HepG2 (cell line): ENCODE results near the gene SH3YL1. TPM values are rescaled to one million over a fixed set of nuclear protein-coding genes. Genes with fewer than 3 reads are reported as not detected.
A peak's percentile ranks its signal among the peaks of the same experiment; 100 is the strongest.

Experiments
- HDAC1 ChIP-seq: sonication (generic); formaldehyde crosslinking; IDR thresholded peaks from 2 replicates; pipeline ENCODE4 v1.5.1; 2020; ENCODE audit warnings: mild to moderate bottlenecking, missing genetic modification reagents
- HNF4G ChIP-seq, 2 experiments: sonication (generic) in 1 of 2; formaldehyde crosslinking in 1 of 2; IDR thresholded peaks; 2 replicates each; pipeline versions ENCODE4 v1.4.0 to v1.6.1; 2011 to 2020; ENCODE audit warnings: borderline replicate concordance in 2 of 2, low read depth in 2 of 2, mild to moderate bottlenecking in 2 of 2, low read length in 1 of 2, missing genetic modification reagents in 1 of 2, moderate library complexity in 1 of 2
- KAT2B ChIP-seq: fragments of 150-350 bp; IDR thresholded peaks from 2 replicates; pipeline ENCODE4 v1.6.1; 2014; ENCODE audit warnings: low read depth, low read length, borderline replicate concordance
- KLF11 ChIP-seq: IDR thresholded peaks from 2 replicates; pipeline ENCODE4 v1.6.1; 2016; ENCODE audit warnings: missing compliant biosample characterization
- MBNL3 ChIP-seq: fragments of 250-450 bp; sonication (Bioruptor Pico); conservative IDR thresholded peaks from 2 replicates; pipeline ENCODE4 v1.8.0; 2022; ENCODE audit warnings: mild to moderate bottlenecking, inconsistent platforms
- MTF2 ChIP-seq: sonication (generic); formaldehyde crosslinking; IDR thresholded peaks from 2 replicates; pipeline ENCODE4 v1.5.0; 2020; ENCODE audit warnings: missing genetic modification reagents, borderline replicate concordance
- PCBP2 ChIP-seq: fragments of 200-400 bp; formaldehyde crosslinking; optimal IDR thresholded peaks from 2 replicates; pipeline ENCODE3; 2018; ENCODE audit warnings: low read length, low read depth; ENCODE audit not compliant: poor library complexity, severe bottlenecking
- RBAK ChIP-seq: sonication (generic); formaldehyde crosslinking; IDR thresholded peaks from 2 replicates; pipeline ENCODE4 v1.5.1; 2020; ENCODE audit warnings: mild to moderate bottlenecking, missing genetic modification reagents
- SMARCC2 ChIP-seq: fragments of 450-650 bp; IDR thresholded peaks from 2 replicates; pipeline ENCODE4 v1.6.1; 2017; ENCODE audit warnings: antibody characterized with exemption, mild to moderate bottlenecking
- SMC3 ChIP-seq: IDR thresholded peaks from 2 replicates; pipeline ENCODE4 v1.6.1; 2011; ENCODE audit warnings: low read length, improper control_type of control experiment
- TGIF2 ChIP-seq: IDR thresholded peaks from 2 replicates; pipeline ENCODE4 v1.6.1; 2016; ENCODE audit warnings: control low read depth, missing compliant biosample characterization
- ZBTB39 ChIP-seq: sonication (generic); formaldehyde crosslinking; IDR thresholded peaks from 2 replicates; pipeline ENCODE4 v1.5.0; 2020; ENCODE audit warnings: missing genetic modification reagents
- ZFAT ChIP-seq: sonication (generic); formaldehyde crosslinking; conservative IDR thresholded peaks from 2 replicates; pipeline ENCODE4 v1.8.1; 2023; ENCODE audit warnings: missing genetic modification reagents, inconsistent platforms
- ZNF143 ChIP-seq: sonication (generic); formaldehyde crosslinking; IDR thresholded peaks from 2 replicates; pipeline ENCODE4 v1.4.0; 2020; ENCODE audit warnings: missing genetic modification reagents
- ZNF333 ChIP-seq: sonication (generic); formaldehyde crosslinking; IDR thresholded peaks from 2 replicates; pipeline ENCODE4 v1.4.0; 2020; ENCODE audit warnings: mild to moderate bottlenecking, missing genetic modification reagents, borderline replicate concordance
- ZNF441 ChIP-seq: sonication (generic); formaldehyde crosslinking; IDR thresholded peaks from 2 replicates; pipeline ENCODE4 v1.7.0; 2021; ENCODE audit warnings: missing genetic modification reagents, borderline replicate concordance
- ZNF512B ChIP-seq: sonication (generic); formaldehyde crosslinking; IDR thresholded peaks from 2 replicates; pipeline ENCODE4 v1.5.1; 2020; ENCODE audit warnings: missing genetic modification reagents, mild to moderate bottlenecking, borderline replicate concordance
- polyA plus RNA-seq, 8 experiments: library from polyadenylated mRNA; depleted of rRNA in 3 of 8; stranded (reverse) in 7 of 8; unstranded in 1 of 8; fragments of >200 nt; fragmentation: Illumina TruSeq in 4 of 8; extraction: Trizol in 4 of 8; gene quantifications; 2 replicates each; pipeline versions ENCODE4 v1.2.1 to v1.2.3, GENCODE V29; 2011 to 2016; ENCODE audit warnings: low read depth in 4 of 8, missing spikeins in 1 of 8, mixed read lengths in 1 of 8; ENCODE audit not compliant: insufficient read depth in 1 of 8
- total RNA-seq, 5 experiments: library from RNA; depleted of rRNA; stranded (reverse); fragments of >200 nt; fragmentation: Illumina TruSeq; extraction: Trizol; gene quantifications; 2 replicates each; pipeline ENCODE4 v1.2.3, GENCODE V29; 2016; ENCODE audit warnings: low read depth in 1 of 5
- TF ChIP-seq, protein P1 (sequence below): sonication (generic); formaldehyde crosslinking; IDR thresholded peaks from 2 replicates; pipeline ENCODE4 v1.5.0; 2020; ENCODE audit warnings: mild to moderate bottlenecking, missing genetic modification reagents
- TF ChIP-seq, protein P2 (sequence below): sonication (generic); formaldehyde crosslinking; IDR thresholded peaks from 2 replicates; pipeline ENCODE4 v1.4.0; 2020; ENCODE audit warnings: missing genetic modification reagents
- TF ChIP-seq, protein P3 (sequence below): sonication (generic); formaldehyde crosslinking; IDR thresholded peaks from 2 replicates; pipeline ENCODE4 v1.4.0; 2020; ENCODE audit warnings: mild to moderate bottlenecking, missing genetic modification reagents
- TF ChIP-seq, protein P4 (sequence below): sonication (generic); formaldehyde crosslinking; IDR thresholded peaks from 2 replicates; pipeline ENCODE4 v1.5.0; 2020; ENCODE audit warnings: missing genetic modification reagents

Gene SH3YL1
- total and polyA plus RNA-seq, 2 of the 13 experiments (the other 11 are each of a cell fraction or from before 2014, with no cell fraction given): 13.0 to 48.2 TPM

DNA sequence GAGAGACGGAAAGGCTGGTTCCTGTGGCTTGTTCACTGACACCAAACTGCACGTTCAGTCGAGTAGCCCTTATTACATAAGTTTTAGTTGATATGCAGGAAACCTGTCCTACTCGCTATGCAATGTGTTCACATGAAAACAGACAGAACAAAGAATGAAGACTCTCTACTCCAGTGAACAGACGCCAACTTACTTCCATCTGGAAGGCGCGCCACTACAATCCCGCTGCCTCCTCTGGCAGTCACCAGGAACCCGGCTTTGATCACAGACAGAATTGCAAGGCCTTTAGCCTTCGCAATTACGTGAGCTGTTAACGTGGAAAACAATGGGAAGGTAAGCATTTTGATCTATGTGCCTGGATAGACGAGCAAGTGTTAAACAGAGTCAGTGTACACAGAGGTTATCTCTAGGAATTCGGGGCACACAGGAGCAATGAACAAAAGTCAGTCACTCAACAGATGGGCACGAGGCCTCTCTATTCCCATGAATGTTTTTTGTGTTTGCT lies 14.2 kb downstream of the SH3YL1 start (continued):
- peak; percentile 64 for TF ChIP-seq HNF4G (IDR thresholded peaks at IDR 0.05; ENCODE audit: borderline replicate concordance, low read depth, low read length)
- peak; percentile 74; the same call in 1 of the 2 replicates for TF ChIP-seq HNF4G (CRISPR knock-in tag; IDR thresholded peaks at IDR 0.05; ENCODE audit: borderline replicate concordance, low read depth)
- TF ChIP-seq MTF2 (CRISPR knock-in tag): no peak
- no peak for TF ChIP-seq MBNL3 (CRISPR knock-in tag)
- peak; percentile 52; the same call in 1 of the 2 replicates for TF ChIP-seq KLF11 (CRISPR knock-in tag)
- no peak for TF ChIP-seq RBAK (CRISPR knock-in tag)
- peak; percentile 72; the same call in 1 of the 2 replicates for TF ChIP-seq ZNF441 (CRISPR knock-in tag)
- peak; percentile 13; the same call in 1 of the 2 replicates for TF ChIP-seq SMC3
- TF ChIP-seq, protein P1, sequence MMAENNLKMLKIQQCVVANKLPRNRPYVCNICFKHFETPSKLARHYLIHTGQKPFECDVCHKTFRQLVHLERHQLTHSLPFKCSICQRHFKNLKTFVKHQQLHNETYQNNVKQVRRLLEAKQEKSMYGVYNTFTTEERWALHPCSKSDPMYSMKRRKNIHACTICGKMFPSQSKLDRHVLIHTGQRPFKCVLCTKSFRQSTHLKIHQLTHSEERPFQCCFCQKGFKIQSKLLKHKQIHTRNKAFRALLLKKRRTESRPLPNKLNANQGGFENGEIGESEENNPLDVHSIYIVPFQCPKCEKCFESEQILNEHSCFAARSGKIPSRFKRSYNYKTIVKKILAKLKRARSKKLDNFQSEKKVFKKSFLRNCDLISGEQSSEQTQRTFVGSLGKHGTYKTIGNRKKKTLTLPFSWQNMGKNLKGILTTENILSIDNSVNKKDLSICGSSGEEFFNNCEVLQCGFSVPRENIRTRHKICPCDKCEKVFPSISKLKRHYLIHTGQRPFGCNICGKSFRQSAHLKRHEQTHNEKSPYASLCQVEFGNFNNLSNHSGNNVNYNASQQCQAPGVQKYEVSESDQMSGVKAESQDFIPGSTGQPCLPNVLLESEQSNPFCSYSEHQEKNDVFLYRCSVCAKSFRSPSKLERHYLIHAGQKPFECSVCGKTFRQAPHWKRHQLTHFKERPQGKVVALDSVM (CRISPR knock-in tag): peak; percentile 8; the same call in 1 of the 2 replicates
- no peak for TF ChIP-seq ZNF143 (CRISPR knock-in tag)
- TF ChIP-seq ZNF512B (CRISPR knock-in tag): peak; percentile 95; the same call in 1 of the 2 replicates
- no peak for TF ChIP-seq SMARCC2
- TF ChIP-seq ZFAT (CRISPR knock-in tag): no peak
- TF ChIP-seq PCBP2: no peak
- TF ChIP-seq, protein P2, sequence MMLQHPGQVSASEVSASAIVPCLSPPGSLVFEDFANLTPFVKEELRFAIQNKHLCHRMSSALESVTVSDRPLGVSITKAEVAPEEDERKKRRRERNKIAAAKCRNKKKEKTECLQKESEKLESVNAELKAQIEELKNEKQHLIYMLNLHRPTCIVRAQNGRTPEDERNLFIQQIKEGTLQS: no peak
- no peak for TF ChIP-seq KAT2B
- TF ChIP-seq ZNF333: no peak
- TF ChIP-seq TGIF2 (CRISPR knock-in tag): peak; percentile 72; the same call in 1 of the 2 replicates
- peak; percentile 65; the same call in 1 of the 2 replicates for TF ChIP-seq ZBTB39 (CRISPR knock-in tag)
- peak; percentile 85 for TF ChIP-seq HDAC1 (CRISPR knock-in tag)
- TF ChIP-seq, protein P3, sequence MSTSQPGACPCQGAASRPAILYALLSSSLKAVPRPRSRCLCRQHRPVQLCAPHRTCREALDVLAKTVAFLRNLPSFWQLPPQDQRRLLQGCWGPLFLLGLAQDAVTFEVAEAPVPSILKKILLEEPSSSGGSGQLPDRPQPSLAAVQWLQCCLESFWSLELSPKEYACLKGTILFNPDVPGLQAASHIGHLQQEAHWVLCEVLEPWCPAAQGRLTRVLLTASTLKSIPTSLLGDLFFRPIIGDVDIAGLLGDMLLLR (CRISPR knock-in tag): no peak
- TF ChIP-seq, protein P4, sequence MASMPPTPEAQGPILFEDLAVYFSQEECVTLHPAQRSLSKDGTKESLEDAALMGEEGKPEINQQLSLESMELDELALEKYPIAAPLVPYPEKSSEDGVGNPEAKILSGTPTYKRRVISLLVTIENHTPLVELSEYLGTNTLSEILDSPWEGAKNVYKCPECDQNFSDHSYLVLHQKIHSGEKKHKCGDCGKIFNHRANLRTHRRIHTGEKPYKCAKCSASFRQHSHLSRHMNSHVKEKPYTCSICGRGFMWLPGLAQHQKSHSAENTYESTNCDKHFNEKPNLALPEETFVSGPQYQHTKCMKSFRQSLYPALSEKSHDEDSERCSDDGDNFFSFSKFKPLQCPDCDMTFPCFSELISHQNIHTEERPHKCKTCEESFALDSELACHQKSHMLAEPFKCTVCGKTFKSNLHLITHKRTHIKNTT (CRISPR knock-in tag): no peak
